WTC11 (cell line): ENCODE measurements around the gene WDR19.

Experiments
- ATF3 ChIP-seq: sonication (generic); formaldehyde crosslinking; conservative IDR thresholded peaks from 2 replicates; pipeline ENCODE4 v1.8.1; 2022; ENCODE audit warnings: mild to moderate bottlenecking, missing genetic modification reagents
- CTCF ChIP-seq: fragments of 200-600 bp; IDR thresholded peaks from 2 replicates; pipeline ENCODE4 v1.8.0; 2022; ENCODE audit warnings: antibody characterized with exemption
- FOXK1 ChIP-seq: sonication (generic); formaldehyde crosslinking; IDR thresholded peaks from 2 replicates; pipeline ENCODE4 v1.8.0; 2022; ENCODE audit warnings: mild to moderate bottlenecking, moderate library complexity, missing genetic modification reagents
- NFYB ChIP-seq: sonication (generic); formaldehyde crosslinking; conservative IDR thresholded peaks from 2 replicates; pipeline ENCODE4 v1.8.0; 2022; ENCODE audit warnings: low read depth, missing genetic modification reagents
- TEAD4 ChIP-seq: sonication (generic); formaldehyde crosslinking; IDR thresholded peaks from 2 replicates; pipeline ENCODE4 v1.8.0; 2022; ENCODE audit warnings: mild to moderate bottlenecking, missing genetic modification reagents
- TP53 ChIP-seq: sonication (generic); formaldehyde crosslinking; IDR thresholded peaks from 2 replicates; pipeline ENCODE4 v1.8.1; 2023; ENCODE audit warnings: mild to moderate bottlenecking, missing genetic modification reagents
- ZBTB43 ChIP-seq: sonication (generic); formaldehyde crosslinking; IDR thresholded peaks from 2 replicates; pipeline ENCODE4 v1.8.1; 2023; ENCODE audit warnings: mild to moderate bottlenecking, missing genetic modification reagents
- ZNF219 ChIP-seq: sonication (generic); formaldehyde crosslinking; IDR thresholded peaks from 2 replicates; pipeline ENCODE4 v1.8.0; 2023; ENCODE audit warnings: missing genetic modification reagents, mild to moderate bottlenecking, borderline replicate concordance
- ZNF512 ChIP-seq: sonication (generic); formaldehyde crosslinking; IDR thresholded peaks from 2 replicates; pipeline ENCODE4 v1.8.1; 2022; ENCODE audit warnings: missing genetic modification reagents, borderline replicate concordance
- TF ChIP-seq, protein P1 (sequence below): sonication (generic); formaldehyde crosslinking; IDR thresholded peaks from 2 replicates; pipeline ENCODE4 v1.8.0; 2023; ENCODE audit warnings: mild to moderate bottlenecking, missing genetic modification reagents
- TF ChIP-seq, protein P2 (sequence below): sonication (generic); formaldehyde crosslinking; IDR thresholded peaks from 2 replicates; pipeline ENCODE4 v1.8.1; 2023; ENCODE audit warnings: mild to moderate bottlenecking, missing genetic modification reagents
- TF ChIP-seq, protein P3 (sequence below): sonication (generic); formaldehyde crosslinking; IDR thresholded peaks from 2 replicates; pipeline ENCODE4 v1.8.0; 2022; ENCODE audit warnings: mild to moderate bottlenecking, missing genetic modification reagents
- TF ChIP-seq, protein P4 (sequence below): sonication (generic); formaldehyde crosslinking; IDR thresholded peaks from 2 replicates; pipeline ENCODE4 v1.8.0; 2022; ENCODE audit warnings: mild to moderate bottlenecking, missing genetic modification reagents

DNA sequence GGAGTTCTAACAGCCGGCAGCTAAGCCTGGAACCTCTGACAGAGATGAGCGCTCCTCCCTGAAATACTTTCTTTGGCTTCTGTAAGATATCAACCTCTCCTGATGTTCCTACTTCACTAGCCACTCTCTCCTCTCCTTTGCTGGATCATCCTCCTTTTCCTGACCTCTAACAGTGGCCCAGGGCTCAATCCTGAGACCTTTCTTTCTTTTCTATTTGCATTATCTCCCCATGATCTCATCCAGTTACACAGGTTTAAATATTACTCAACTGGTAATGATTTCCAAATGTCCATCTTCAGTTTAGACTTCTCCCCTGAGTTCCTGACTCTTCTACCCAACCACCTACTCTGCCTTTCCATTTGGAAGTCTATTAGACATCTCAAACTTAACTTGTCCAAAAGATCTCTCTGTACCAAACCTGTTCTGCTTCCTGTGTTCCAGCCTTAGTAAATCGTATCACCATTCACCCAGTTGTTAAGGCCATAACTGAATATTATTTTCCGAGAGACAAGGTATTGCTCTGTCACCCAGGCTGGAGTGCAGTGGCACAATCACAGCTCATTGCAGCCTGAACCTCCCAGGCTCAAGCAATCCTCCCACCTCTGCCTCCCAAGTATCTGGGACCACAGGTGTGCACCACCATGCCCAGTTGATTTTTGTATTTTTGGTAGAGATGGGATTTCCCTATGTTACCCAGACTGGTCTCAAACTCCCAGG, 142.7 kb downstream of the WDR19 start:
- no peak for TF ChIP-seq CTCF
- no peak for TF ChIP-seq ZNF512 (CRISPR knock-in tag)
- TF ChIP-seq, protein P1, sequence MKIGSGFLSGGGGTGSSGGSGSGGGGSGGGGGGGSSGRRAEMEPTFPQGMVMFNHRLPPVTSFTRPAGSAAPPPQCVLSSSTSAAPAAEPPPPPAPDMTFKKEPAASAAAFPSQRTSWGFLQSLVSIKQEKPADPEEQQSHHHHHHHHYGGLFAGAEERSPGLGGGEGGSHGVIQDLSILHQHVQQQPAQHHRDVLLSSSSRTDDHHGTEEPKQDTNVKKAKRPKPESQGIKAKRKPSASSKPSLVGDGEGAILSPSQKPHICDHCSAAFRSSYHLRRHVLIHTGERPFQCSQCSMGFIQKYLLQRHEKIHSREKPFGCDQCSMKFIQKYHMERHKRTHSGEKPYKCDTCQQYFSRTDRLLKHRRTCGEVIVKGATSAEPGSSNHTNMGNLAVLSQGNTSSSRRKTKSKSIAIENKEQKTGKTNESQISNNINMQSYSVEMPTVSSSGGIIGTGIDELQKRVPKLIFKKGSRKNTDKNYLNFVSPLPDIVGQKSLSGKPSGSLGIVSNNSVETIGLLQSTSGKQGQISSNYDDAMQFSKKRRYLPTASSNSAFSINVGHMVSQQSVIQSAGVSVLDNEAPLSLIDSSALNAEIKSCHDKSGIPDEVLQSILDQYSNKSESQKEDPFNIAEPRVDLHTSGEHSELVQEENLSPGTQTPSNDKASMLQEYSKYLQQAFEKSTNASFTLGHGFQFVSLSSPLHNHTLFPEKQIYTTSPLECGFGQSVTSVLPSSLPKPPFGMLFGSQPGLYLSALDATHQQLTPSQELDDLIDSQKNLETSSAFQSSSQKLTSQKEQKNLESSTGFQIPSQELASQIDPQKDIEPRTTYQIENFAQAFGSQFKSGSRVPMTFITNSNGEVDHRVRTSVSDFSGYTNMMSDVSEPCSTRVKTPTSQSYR (CRISPR knock-in tag), result no peak
- TF ChIP-seq NFYB, result no peak
- TF ChIP-seq, protein P2, sequence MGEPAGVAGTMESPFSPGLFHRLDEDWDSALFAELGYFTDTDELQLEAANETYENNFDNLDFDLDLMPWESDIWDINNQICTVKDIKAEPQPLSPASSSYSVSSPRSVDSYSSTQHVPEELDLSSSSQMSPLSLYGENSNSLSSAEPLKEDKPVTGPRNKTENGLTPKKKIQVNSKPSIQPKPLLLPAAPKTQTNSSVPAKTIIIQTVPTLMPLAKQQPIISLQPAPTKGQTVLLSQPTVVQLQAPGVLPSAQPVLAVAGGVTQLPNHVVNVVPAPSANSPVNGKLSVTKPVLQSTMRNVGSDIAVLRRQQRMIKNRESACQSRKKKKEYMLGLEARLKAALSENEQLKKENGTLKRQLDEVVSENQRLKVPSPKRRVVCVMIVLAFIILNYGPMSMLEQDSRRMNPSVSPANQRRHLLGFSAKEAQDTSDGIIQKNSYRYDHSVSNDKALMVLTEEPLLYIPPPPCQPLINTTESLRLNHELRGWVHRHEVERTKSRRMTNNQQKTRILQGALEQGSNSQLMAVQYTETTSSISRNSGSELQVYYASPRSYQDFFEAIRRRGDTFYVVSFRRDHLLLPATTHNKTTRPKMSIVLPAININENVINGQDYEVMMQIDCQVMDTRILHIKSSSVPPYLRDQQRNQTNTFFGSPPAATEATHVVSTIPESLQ (CRISPR knock-in tag), result no peak
- TF ChIP-seq ZNF219 (CRISPR knock-in tag), result no peak
- TF ChIP-seq, protein P3, sequence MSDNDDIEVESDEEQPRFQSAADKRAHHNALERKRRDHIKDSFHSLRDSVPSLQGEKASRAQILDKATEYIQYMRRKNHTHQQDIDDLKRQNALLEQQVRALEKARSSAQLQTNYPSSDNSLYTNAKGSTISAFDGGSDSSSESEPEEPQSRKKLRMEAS, result no peak
- TF ChIP-seq ZBTB43 (CRISPR knock-in tag), result no peak
- TF ChIP-seq TEAD4 (CRISPR knock-in tag), result no peak
- no peak for TF ChIP-seq ATF3 (CRISPR knock-in tag)
- TF ChIP-seq FOXK1 (CRISPR knock-in tag), result no peak
- TF ChIP-seq, protein P4, sequence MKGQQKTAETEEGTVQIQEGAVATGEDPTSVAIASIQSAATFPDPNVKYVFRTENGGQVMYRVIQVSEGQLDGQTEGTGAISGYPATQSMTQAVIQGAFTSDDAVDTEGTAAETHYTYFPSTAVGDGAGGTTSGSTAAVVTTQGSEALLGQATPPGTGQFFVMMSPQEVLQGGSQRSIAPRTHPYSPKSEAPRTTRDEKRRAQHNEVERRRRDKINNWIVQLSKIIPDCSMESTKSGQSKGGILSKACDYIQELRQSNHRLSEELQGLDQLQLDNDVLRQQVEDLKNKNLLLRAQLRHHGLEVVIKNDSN (CRISPR knock-in tag), result no peak
- no peak for TF ChIP-seq TP53 (CRISPR knock-in tag)
